ENCODE data around the gene IFITM1. TPM values are rescaled to one million over a fixed set of nuclear protein-coding genes. Genes with fewer than 3 reads are reported as not detected.
A peak's percentile ranks its signal among the peaks of the same experiment; 100 is the strongest.
"Not testable (repeated sequence)": the region's sequence is repeated elsewhere in the genome, so short reads cannot be mapped to it uniquely, and the experiment has no call there.

Gene IFITM1
- total RNA-seq, 2 experiments from 2014 or later: 1,010 to 1,055 TPM

GRCh38 chr11:284105-285020 is 29.5 kb upstream of the IFITM1 start:
- no peak overlapping the region for H3K4me3 Mint-ChIP-seq

GRCh38 chr11:285021-285893 is 28.6 kb upstream of the IFITM1 start:
- Mint-ChIP-seq H3K9me3 (no peaks in the 10 kb centered on the region), H3K4me1 (peaks cover 48% of the 10 kb centered on the region), H3K27ac (no peak overlapping the region), H3K36me3 (ENCODE audit: low read depth) (peaks cover 14% of the 10 kb centered on the region), H3K4me3 (no peak overlapping the region), H3K27me3 (peaks cover 37% of the 10 kb centered on the region)
- ChIA-PET POLR2A (interaction anchor here (1.0 to 8.1 kb wide), 2 partner anchors 14 to 17 kb away, joined by 3 to 75 read pairs; no protein-coding TSS in a partner anchor), CTCF (interaction anchor here (1.3 kb wide), 1 partner anchor 17 kb away, joined by 3 read pairs; no protein-coding TSS in a partner anchor)
- DNase-seq: peak; percentile 13

More at GRCh38 chr11:284105-285020, 29.5 kb upstream of the IFITM1 start:
- peaks cover 14% of the 10 kb centered on the region for H3K36me3 Mint-ChIP-seq (ENCODE audit: low read depth)
- H3K27me3 Mint-ChIP-seq: peaks cover 39% of the 10 kb centered on the region
- no peaks in the 10 kb centered on the region for H3K9me3 Mint-ChIP-seq
- ChIA-PET CTCF (interaction anchor here (0.8 kb wide), 2 partner anchors 33 to 82 kb away, joined by 3 read pairs; no protein-coding TSS in a partner anchor), POLR2A (interaction anchor here (1.0 to 8.1 kb wide), 3 partner anchors 13 to 77 kb away, joined by 3 to 75 read pairs (median 4); partner anchors contain the start of genes BET1L and RIC8A)
- H3K4me1 Mint-ChIP-seq: peaks cover 47% of the 10 kb centered on the region
- H3K27ac Mint-ChIP-seq: no peak overlapping the region
- peak; percentile 15 for DNase-seq

GRCh38 chr11:285894-286220 is 28.0 kb upstream of the IFITM1 start:
- H3K9me3 Mint-ChIP-seq: no peaks in the 10 kb centered on the region
- H3K27me3 Mint-ChIP-seq: peaks cover 35% of the 10 kb centered on the region
- peak; percentile 15 for DNase-seq
- POLR2A ChIA-PET: interaction anchor here (3.3 kb wide), 1 partner anchor 18 kb away, joined by 32 read pairs; no protein-coding TSS in a partner anchor
- H3K36me3 Mint-ChIP-seq (ENCODE audit: low read depth): peaks cover 15% of the 10 kb centered on the region
- CTCF ChIA-PET: interaction anchor here (1.3 kb wide), 1 partner anchor 17 kb away, joined by 3 read pairs; no protein-coding TSS in a partner anchor
- H3K4me1 Mint-ChIP-seq: peaks cover 50% of the 10 kb centered on the region
- no peak overlapping the region for H3K4me3 Mint-ChIP-seq
- no peak overlapping the region for H3K27ac Mint-ChIP-seq

- Mint-ChIP-seq H3K27me3 (peaks cover 21% of the 10 kb centered on the region), H3K4me3 (peak overlapping the region; percentile 95), H3K4me1 (peaks cover 44% of the 10 kb centered on the region), H3K27ac (peak overlapping the region; percentile 80), H3K36me3 (ENCODE audit: low read depth) (peaks cover 18% of the 10 kb centered on the region)
- not testable (repeated sequence) for H3K9me3 Mint-ChIP-seq
- ChIA-PET CTCF (interaction anchor here (1.2 kb wide), 1 partner anchor 37 kb away, joined by 4 read pairs; no protein-coding TSS in a partner anchor), POLR2A (interaction anchor here (1.2 to 3.8 kb wide), 12 partner anchors 9 to 219 kb away, joined by 4 to 42 read pairs (median 6); partner anchors contain the start of genes IFITM2, NLRP6, PSMD13 and RNH1)
- DNase-seq: peak; percentile 72
Measured at GRCh38 chr11:286977-287820, 26.6 kb upstream of the IFITM1 start.

GRCh38 chr11:287821-288477 is 25.9 kb upstream of the IFITM1 start:
- ChIA-PET CTCF (interaction anchor here (1.2 kb wide), 1 partner anchor 37 kb away, joined by 4 read pairs; no protein-coding TSS in a partner anchor), POLR2A (interaction anchor here (0.8 to 3.8 kb wide), 17 partner anchors 10 to 248 kb away, joined by 3 to 42 read pairs (median 5); partner anchors contain the start of genes HRAS, IFITM2, NLRP6 and PSMD13)
- H3K27me3 Mint-ChIP-seq: peaks cover 14% of the 10 kb centered on the region
- H3K36me3 Mint-ChIP-seq (ENCODE audit: low read depth): peaks cover 15% of the 10 kb centered on the region
- peak; percentile 61 for DNase-seq
- peaks cover 36% of the 10 kb centered on the region for H3K4me1 Mint-ChIP-seq
- peak overlapping the region; percentile 80 for H3K27ac Mint-ChIP-seq
- H3K4me3 Mint-ChIP-seq: peak overlapping the region; percentile 95
- no peaks in the 10 kb centered on the region for H3K9me3 Mint-ChIP-seq

- peaks cover 8% of the 10 kb centered on the region for H3K27me3 Mint-ChIP-seq
- peaks cover 15% of the 10 kb centered on the region for H3K36me3 Mint-ChIP-seq (ENCODE audit: low read depth)
- H3K4me3 Mint-ChIP-seq: peak within 1 kb of the TSS; percentile 95
- peak within 1 kb of the TSS; percentile 80 for H3K27ac Mint-ChIP-seq
- POLR2A ChIA-PET: interaction anchor here (0.8 to 3.8 kb wide), 15 partner anchors 11 to 247 kb away, joined by 3 to 42 read pairs (median 6); partner anchors contain the start of genes HRAS, IFITM2, NLRP6 and PSMD13
- CTCF ChIA-PET: no interaction called here
- DNase-seq: peak; percentile 71
- no peaks in the 10 kb centered on the region for H3K9me3 Mint-ChIP-seq
- peaks cover 35% of the 10 kb centered on the region for H3K4me1 Mint-ChIP-seq
Measured at GRCh38 chr11:288478-289397, 25.1 kb upstream of the IFITM1 start, which contains the start of gene PGGHG. TSS of gene PGGHG (plus strand) at chr11:289126. CDS start at chr11:289817, 691 bp downstream.

GRCh38 chr11:289398-289711 is 24.5 kb upstream of the IFITM1 start:
- Mint-ChIP-seq H3K4me1 (peaks cover 35% of the 10 kb centered on the region), H3K27me3 (peaks cover 7% of the 10 kb centered on the region), H3K36me3 (ENCODE audit: low read depth) (peaks cover 15% of the 10 kb centered on the region), H3K27ac (no peak overlapping the region), H3K9me3 (no peaks in the 10 kb centered on the region), H3K4me3 (peak overlapping the region; percentile 71)
- POLR2A ChIA-PET: interaction anchor here (1.0 to 3.8 kb wide), 10 partner anchors 11 to 66 kb away, joined by 3 to 42 read pairs (median 8); partner anchors contain the start of genes NLRP6 and PSMD13
- CTCF ChIA-PET: no interaction called here
- no peak for DNase-seq

GRCh38 chr11:289712-290620 is 23.9 kb upstream of the IFITM1 start:
- ChIA-PET POLR2A (interaction anchor here (1.0 to 3.8 kb wide), 9 partner anchors 8 to 65 kb away, joined by 3 to 42 read pairs (median 4); partner anchors contain the start of genes NLRP6 and PSMD13), CTCF (interaction anchor here (0.7 kb wide), 1 partner anchor 15 kb away, joined by 7 read pairs; no protein-coding TSS in a partner anchor)
- no peak for DNase-seq
- Mint-ChIP-seq H3K4me1 (peaks cover 35% of the 10 kb centered on the region), H3K36me3 (ENCODE audit: low read depth) (peaks cover 15% of the 10 kb centered on the region), H3K27ac (no peak overlapping the region), H3K27me3 (peaks cover 6% of the 10 kb centered on the region), H3K9me3 (no peaks in the 10 kb centered on the region), H3K4me3 (peak overlapping the region; percentile 71)

- CTCF ChIA-PET: interaction anchor here (0.7 kb wide), 1 partner anchor 14 kb away, joined by 7 read pairs; no protein-coding TSS in a partner anchor
- POLR2A ChIA-PET: interaction anchor here (1.2 to 1.4 kb wide), 3 partner anchors 9 to 26 kb away, joined by 3 to 4 read pairs (median 4); no protein-coding TSS in a partner anchor
- Mint-ChIP-seq H3K9me3 (no peaks in the 10 kb centered on the region), H3K27ac (no peak overlapping the region), H3K4me1 (peaks cover 32% of the 10 kb centered on the region), H3K36me3 (ENCODE audit: low read depth) (peaks cover 15% of the 10 kb centered on the region), H3K4me3 (peak overlapping the region; percentile 71), H3K27me3 (peaks cover 4% of the 10 kb centered on the region)
- no peak for DNase-seq
Measured at GRCh38 chr11:290621-291231, 23.1 kb upstream of the IFITM1 start.

Data from activated CD4-positive, alpha-beta memory T cell treated with anti-CD3 and anti-CD28 coated beads, Interleukin-2, amount 10 ng/mL, durations not matched to agents 7 days and 5 days (primary cell).